SK-N-SH (cell line): ENCODE measurements around the gene SPG11. TPM values are rescaled to one million over a fixed set of nuclear protein-coding genes. Genes with fewer than 3 reads are reported as not detected.

Source experiments
- CTCF ChIA-PET: fragments of 300-600, 350-600 bp; formaldehyde crosslinking; extraction: SDS; loops from one replicate; lab custom pipeline; 2021; lab: Yijun Ruan, JAX
- POLR2A ChIA-PET: fragments of 350-600 bp; sonication (Branson Sonifier 250); formaldehyde crosslinking; extraction: SDS; loops from one replicate; lab custom pipeline; 2020; ENCODE audit warnings: antibody characterized with exemption, inconsistent platforms; lab: Yijun Ruan, JAX
- DNase-seq: peaks from one replicate; pipeline ENCODE4 v3.0.0; 2012
- H2AFZ ChIP-seq: fragments of 200-600 bp; sonication (generic); 2 replicates; pipeline ENCODE4 v1.8.1; 2016; ENCODE audit warnings: antibody characterized with exemption, mild to moderate bottlenecking, low read depth
- H3F3A ChIP-seq: fragments of 200-600 bp; sonication (generic); replicated peaks from 2 replicates; pipeline ENCODE3; 2016; ENCODE audit warnings: antibody characterized with exemption, mild to moderate bottlenecking; ENCODE audit not compliant: insufficient read depth
- H3K27ac ChIP-seq, 2 experiments: fragments of 200-500 bp in 1 of 2; fragments of 200-600 bp in 1 of 2; sonication (Bioruptor generic) in 1 of 2; sonication (generic), shearing (Covaris generic) in 1 of 2; 2 replicates each; pipeline versions ENCODE4 v1.5.1 to v1.6.1; 2014 to 2016; ENCODE audit warnings: low read depth in 2 of 2, inconsistent platforms in 1 of 2, low read length in 1 of 2, mild to moderate bottlenecking in 1 of 2, mixed read lengths in 1 of 2
- H3K27me3 ChIP-seq: fragments of 200-600 bp; sonication (generic), shearing (Covaris generic); 2 replicates; pipeline ENCODE4 v1.6.1; 2016; ENCODE audit warnings: mixed run types; ENCODE audit not compliant: insufficient read depth
- H3K36me3 ChIP-seq, 2 experiments: fragments of 200-500 bp in 1 of 2; fragments of 200-600 bp in 1 of 2; sonication (Bioruptor generic) in 1 of 2; sonication (generic) in 1 of 2; replicated peaks in 1 of 2; 2 replicates each; pipeline versions ENCODE3 to v1.5.1; 2014 to 2016; ENCODE audit warnings: low read length in 1 of 2, mild to moderate bottlenecking in 1 of 2; ENCODE audit not compliant: insufficient read depth in 2 of 2, control insufficient read depth in 1 of 2
- H3K4me1 ChIP-seq, 2 experiments: fragments of 200-500 bp in 1 of 2; fragments of 200-600 bp in 1 of 2; sonication (Bioruptor generic) in 1 of 2; sonication (generic), shearing (Covaris generic) in 1 of 2; 2 replicates each; pipeline versions ENCODE4 v1.5.1 to v1.6.1; 2014 to 2016; ENCODE audit warnings: low read depth in 1 of 2, low read length in 1 of 2, mixed run types in 1 of 2; ENCODE audit not compliant: insufficient read depth in 2 of 2, control insufficient read depth in 1 of 2
- H3K4me2 ChIP-seq: fragments of 200-600 bp; sonication (generic), shearing (Covaris generic); 2 replicates; pipeline ENCODE4 v1.6.1; 2017; ENCODE audit warnings: mixed run types
- H3K4me3 ChIP-seq, 2 experiments: fragments of 200-500 bp in 1 of 2; fragments of 200-600 bp in 1 of 2; sonication (Bioruptor generic) in 1 of 2; sonication (generic), shearing (Covaris generic) in 1 of 2; 2 replicates each; pipeline versions ENCODE4 v1.5.1 to v1.8.1; 2014 to 2016; ENCODE audit warnings: low read depth in 2 of 2, inconsistent platforms in 1 of 2, low read length in 1 of 2, mild to moderate bottlenecking in 1 of 2, mixed read lengths in 1 of 2, moderate library complexity in 1 of 2
- H3K79me2 ChIP-seq: fragments of 200-600 bp; sonication (generic); 2 replicates; pipeline ENCODE4 v1.8.1; 2017; ENCODE audit warnings: mild to moderate bottlenecking; ENCODE audit not compliant: insufficient read depth
- H3K9ac ChIP-seq: fragments of 200-600 bp; sonication (generic); 2 replicates; pipeline ENCODE4 v1.6.1; 2017; ENCODE audit warnings: mixed run types
- H3K9me2 ChIP-seq: fragments of 200-600 bp; sonication (generic); 2 replicates; pipeline ENCODE4 v1.6.1; 2017; ENCODE audit warnings: mixed run types
- H3K9me3 ChIP-seq: fragments of 200-600 bp; sonication (generic); 2 replicates; pipeline ENCODE4 v1.6.1; 2017; ENCODE audit warnings: mixed run types, mild to moderate bottlenecking, moderate library complexity
- H4K20me1 ChIP-seq: fragments of 200-600 bp; sonication (generic); 2 replicates; pipeline ENCODE4 v1.6.1; 2017; ENCODE audit warnings: mild to moderate bottlenecking, mixed run types; ENCODE audit not compliant: insufficient read depth
- ELF1 ChIP-seq: IDR thresholded peaks from 2 replicates; pipeline ENCODE4 v1.4.0; 2012
- FOSL2 ChIP-seq: IDR thresholded peaks from 2 replicates; pipeline ENCODE4 v1.4.0; 2012; ENCODE audit warnings: low read depth, mild to moderate bottlenecking, moderate library complexity, borderline replicate concordance
- FOXJ3 ChIP-seq: sonication (generic); formaldehyde crosslinking; IDR thresholded peaks from 2 replicates; pipeline ENCODE4 v1.5.1; 2020; ENCODE audit warnings: mild to moderate bottlenecking, missing genetic modification reagents
- FOXM1 ChIP-seq: IDR thresholded peaks from 2 replicates; pipeline ENCODE4 v1.4.0; 2012; ENCODE audit warnings: low read depth, mild to moderate bottlenecking
- GATA2 ChIP-seq: sonication (generic); formaldehyde crosslinking; IDR thresholded peaks from 2 replicates; pipeline ENCODE4 v1.5.0; 2020; ENCODE audit warnings: mild to moderate bottlenecking, missing genetic modification reagents
- MXI1 ChIP-seq: IDR thresholded peaks from 2 replicates; pipeline ENCODE4 v1.6.1; 2012; ENCODE audit warnings: mild to moderate bottlenecking, low read depth, low read length, improper control_type of control experiment
- NRF1 ChIP-seq: IDR thresholded peaks from 2 replicates; pipeline ENCODE4 v1.6.1; 2012; ENCODE audit warnings: low read depth, mild to moderate bottlenecking, low read length
- POLR2AphosphoS5 ChIP-seq: IDR thresholded peaks from 2 replicates; pipeline ENCODE4 v1.6.1; 2012; ENCODE audit warnings: low read depth, low read length
- RCOR1 ChIP-seq: fragments of 150-350 bp; IDR thresholded peaks from 2 replicates; pipeline ENCODE4 v1.6.1; 2017; ENCODE audit warnings: antibody characterized with exemption, low read length
- RXRA ChIP-seq: IDR thresholded peaks from 2 replicates; pipeline ENCODE4 v1.4.0; 2012; ENCODE audit warnings: low read depth, mild to moderate bottlenecking, borderline replicate concordance
- SMC3 ChIP-seq: IDR thresholded peaks from 2 replicates; pipeline ENCODE4 v1.6.1; 2012; ENCODE audit warnings: low read depth, low read length, improper control_type of control experiment
- TCF12 ChIP-seq: IDR thresholded peaks from 2 replicates; pipeline ENCODE4 v1.4.0; 2012
- USF2 ChIP-seq: fragments of 150-350 bp; IDR thresholded peaks from 2 replicates; pipeline ENCODE4 v1.6.1; 2017; ENCODE audit warnings: antibody characterized with exemption, low read length, low read depth, borderline replicate concordance
- YY1 ChIP-seq: IDR thresholded peaks from 2 replicates; pipeline ENCODE4 v1.4.0; 2012; ENCODE audit warnings: low read depth, mild to moderate bottlenecking
- WGBS: methylation state at CpG from one replicate; pipeline ENCODE4 v1.1.6; 2017; ENCODE audit warnings: low lambda C conversion rate; 5-methylcytosine and 5-hydroxymethylcytosine counted together
- polyA plus RNA-seq, 3 experiments: library from polyadenylated mRNA; depleted of rRNA; stranded (reverse); fragments of >200 nt; gene quantifications; 2 replicates each; pipeline ENCODE4 v1.2.3, GENCODE V29; 2012
- TF ChIP-seq, protein P1 (sequence below): fragments of 150-350 bp; IDR thresholded peaks from 2 replicates; pipeline ENCODE4 v1.6.1; 2016; ENCODE audit warnings: mild to moderate bottlenecking, low read depth, low read length
- TF ChIP-seq, protein P2 (sequence below): IDR thresholded peaks from 2 replicates; pipeline ENCODE4; 2012

SPG11 gene
- polyA plus RNA-seq, 1 of the 3 experiments (the other 2 are of a cell fraction): 36.3 TPM

GRCh38 chr15:44676676-44677075, 13.2 kb upstream of the SPG11 start:
- H3K79me2 ChIP-seq: no peaks in the 10 kb centered on the region
- TF ChIP-seq FOSL2: no peak
- TF ChIP-seq, protein P1, sequence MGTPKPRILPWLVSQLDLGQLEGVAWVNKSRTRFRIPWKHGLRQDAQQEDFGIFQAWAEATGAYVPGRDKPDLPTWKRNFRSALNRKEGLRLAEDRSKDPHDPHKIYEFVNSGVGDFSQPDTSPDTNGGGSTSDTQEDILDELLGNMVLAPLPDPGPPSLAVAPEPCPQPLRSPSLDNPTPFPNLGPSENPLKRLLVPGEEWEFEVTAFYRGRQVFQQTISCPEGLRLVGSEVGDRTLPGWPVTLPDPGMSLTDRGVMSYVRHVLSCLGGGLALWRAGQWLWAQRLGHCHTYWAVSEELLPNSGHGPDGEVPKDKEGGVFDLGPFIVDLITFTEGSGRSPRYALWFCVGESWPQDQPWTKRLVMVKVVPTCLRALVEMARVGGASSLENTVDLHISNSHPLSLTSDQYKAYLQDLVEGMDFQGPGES: no peak
- TF ChIP-seq FOXJ3: no peak
- no peak for TF ChIP-seq GATA2
- TF ChIP-seq TCF12: no peak
- no peak for TF ChIP-seq POLR2AphosphoS5
- no peak for TF ChIP-seq RCOR1
- TF ChIP-seq, protein P2, sequence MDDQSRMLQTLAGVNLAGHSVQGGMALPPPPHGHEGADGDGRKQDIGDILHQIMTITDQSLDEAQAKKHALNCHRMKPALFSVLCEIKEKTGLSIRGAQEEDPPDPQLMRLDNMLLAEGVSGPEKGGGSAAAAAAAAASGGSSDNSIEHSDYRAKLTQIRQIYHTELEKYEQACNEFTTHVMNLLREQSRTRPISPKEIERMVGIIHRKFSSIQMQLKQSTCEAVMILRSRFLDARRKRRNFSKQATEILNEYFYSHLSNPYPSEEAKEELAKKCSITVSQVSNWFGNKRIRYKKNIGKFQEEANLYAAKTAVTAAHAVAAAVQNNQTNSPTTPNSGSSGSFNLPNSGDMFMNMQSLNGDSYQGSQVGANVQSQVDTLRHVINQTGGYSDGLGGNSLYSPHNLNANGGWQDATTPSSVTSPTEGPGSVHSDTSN: no peak
- TF ChIP-seq ELF1: no peak
- TF ChIP-seq MXI1: no peak
- no peak for TF ChIP-seq SMC3
- no peak for TF ChIP-seq USF2
- TF ChIP-seq FOXM1: no peak
- TF ChIP-seq NRF1: no peak
- TF ChIP-seq, all 33 proteins: peak for 0

DNA sequence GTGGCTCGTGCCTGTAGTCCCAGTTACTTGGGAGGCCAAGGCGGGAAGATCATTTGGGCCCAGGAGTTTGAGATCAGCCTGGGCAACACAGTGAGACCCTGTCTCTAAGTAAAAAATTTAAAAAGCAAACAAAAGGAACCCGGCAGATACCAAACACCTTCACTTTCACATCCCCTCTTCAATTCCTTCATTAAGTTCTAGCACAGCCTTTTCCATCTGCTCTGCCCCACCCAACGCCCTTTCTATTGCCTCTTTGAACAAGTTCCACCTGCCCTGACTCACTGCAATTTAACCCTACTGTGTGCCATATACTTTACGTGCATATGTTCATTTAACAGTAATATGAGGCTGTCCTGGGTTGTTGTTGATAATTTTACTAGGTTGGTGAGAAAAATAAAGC, 12.4 kb upstream of the SPG11 start:
- no peak overlapping the region for H3K9ac ChIP-seq
- POLR2A ChIA-PET: no interaction called here
- H3K9me3 ChIP-seq: no peaks in the 10 kb centered on the region
- H3K79me2 ChIP-seq: no peaks in the 10 kb centered on the region
- H3K27me3 ChIP-seq: no peaks in the 10 kb centered on the region; the same call in 1 of the 2 replicates
- H3K4me1 ChIP-seq: no peaks in the 10 kb centered on the region
- H4K20me1 ChIP-seq: no peaks in the 10 kb centered on the region
- TF ChIP-seq YY1 (no peak), FOXJ3 (no peak), RXRA (no peak), FOXM1 (no peak), TCF12 (no peak)
- CTCF ChIA-PET: no interaction called here
- H3K4me3 ChIP-seq: no peak overlapping the region
- H3K9me2 ChIP-seq: no peaks in the 10 kb centered on the region
- no peak overlapping the region for H3K27ac ChIP-seq
- no peaks in the 10 kb centered on the region for H3K36me3 ChIP-seq
- H2AFZ ChIP-seq: no peak overlapping the region
- DNase-seq: no peak
- H3F3A ChIP-seq: no peaks in the 10 kb centered on the region
- no peak overlapping the region for H3K4me2 ChIP-seq
- 44% methylated on average over 5 of the region's 5 CpGs for WGBS

More at GRCh38 chr15:44676676-44677075, 13.2 kb upstream of the SPG11 start:
- Histone ChIP-seq H3K9me3 (no peaks in the 10 kb centered on the region), H3K4me1 (no peaks in the 10 kb centered on the region), H3K36me3 (no peaks in the 10 kb centered on the region), H4K20me1 (no peaks in the 10 kb centered on the region), H3K27me3 (peaks cover 3% of the 10 kb centered on the region; the same call in 1 of the 2 replicates), H3K9me2 (no peaks in the 10 kb centered on the region), H2AFZ (no peak overlapping the region), H3K4me2 (no peak overlapping the region), H3K27ac (no peak overlapping the region), H3K4me3 (no peak overlapping the region), H3K9ac (no peak overlapping the region), H3F3A (no peaks in the 10 kb centered on the region)
- 50% methylated on average over 4 of the region's 7 CpGs for WGBS
- CTCF ChIA-PET: interaction anchor here (0.6 to 2.2 kb wide), 3 partner anchors 13 to 37 kb away, joined by 3 to 15 read pairs (median 3); partner anchors contain the start of gene SPG11
- POLR2A ChIA-PET: interaction anchor here (1.8 kb wide), 1 partner anchor 13 kb away, joined by 5 read pairs; the partner anchor contains the start of gene SPG11
- DNase-seq: no peak
